HFFc6 (cell line): ENCODE data around the gene KCP. TPM values are rescaled to one million over a fixed set of nuclear protein-coding genes. Genes with fewer than 3 reads are reported as not detected.

ENCODE experiments used
- DNase-seq: peaks from one replicate; pipeline ENCODE4 v3.0.0-alpha.2; 2018
- H3K27ac Mint-ChIP-seq: 2 replicates; pipeline ENCODE4 v1.8.0; 2020; ENCODE audit warnings: mild to moderate bottlenecking, mixed read lengths
- H3K27me3 Mint-ChIP-seq: 2 replicates; pipeline ENCODE4 v1.8.0; 2021; ENCODE audit warnings: mild to moderate bottlenecking, moderate library complexity, mixed read lengths; ENCODE audit not compliant: insufficient read depth
- H3K36me3 Mint-ChIP-seq: 2 replicates; pipeline ENCODE4 v1.8.0; 2021; ENCODE audit warnings: low read depth, mixed read lengths
- H3K4me1 Mint-ChIP-seq: 2 replicates; pipeline ENCODE4 v1.8.0; 2020; ENCODE audit warnings: low read depth, mixed read lengths
- H3K4me3 Mint-ChIP-seq: 2 replicates; pipeline ENCODE4 v1.8.0; 2020; ENCODE audit warnings: mild to moderate bottlenecking, moderate library complexity, mixed read lengths
- H3K9me3 Mint-ChIP-seq: 2 replicates; pipeline ENCODE4 v1.8.0; 2020; ENCODE audit warnings: mild to moderate bottlenecking, mixed read lengths
- CTCF ChIP-seq: fragments of 200-600 bp; sonication (generic); IDR thresholded peaks from 2 replicates; pipeline ENCODE4 v1.5.0; 2021; ENCODE audit warnings: antibody characterized with exemption, mild to moderate bottlenecking
- long read RNA-seq: library from polyadenylated mRNA; unstranded; transcript quantifications from one replicate; pipeline ENCODE4 v2.0.0, GENCODE V29; 2019
- total RNA-seq, 6 experiments: library from RNA; stranded (reverse); fragmentation: NEBNext Ultra II Directional; extraction: Animal tissue kit (Norgen Biotek cat#: 25700); gene quantifications; 2 replicates in 1 of 6; 3 replicates in 5 of 6; pipeline ENCODE4 v1.2.3, GENCODE V29; 2021

KCP gene
- total RNA-seq, result under 1 TPM in 2 of 6 experiments, not detected in 4; 0.05 to 0.07 TPM
- long read RNA-seq, result 0 reads

- peaks cover 40% of the 10 kb centered on the region for H3K27me3 Mint-ChIP-seq
- no peak for TF ChIP-seq CTCF
- H3K27ac Mint-ChIP-seq, result no peak within 1 kb of the TSS
Measured at GRCh38 chr7:128910569-128910945, at the start of gene KCP. TSS of gene KCP (minus strand) at chr7:128910709. CDS start at chr7:128910676, 33 bp downstream.

DNA sequence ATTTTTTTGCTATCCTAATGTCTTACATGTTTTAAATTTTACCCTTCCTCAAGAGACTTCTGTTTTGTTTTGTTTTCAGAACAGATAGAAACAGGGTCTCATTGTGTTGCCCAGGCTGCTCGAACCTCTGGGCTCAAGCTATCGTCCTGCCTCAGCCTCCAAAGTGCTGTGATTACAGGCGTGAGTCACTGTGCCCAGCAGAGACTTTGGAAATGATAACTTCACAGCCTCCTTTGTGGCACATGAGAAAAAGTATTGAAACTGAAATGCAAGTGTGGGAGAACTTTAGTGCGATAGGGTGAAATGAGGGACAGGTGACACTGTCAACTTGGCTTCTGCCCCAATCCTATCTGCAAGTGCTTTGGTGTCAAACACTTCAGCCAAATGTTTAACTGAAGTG is 48.8 kb upstream of the KCP start:
- Mint-ChIP-seq H3K36me3 (peaks cover 15% of the 10 kb centered on the region), H3K27me3 (no peaks in the 10 kb centered on the region), H3K4me1 (peaks cover 27% of the 10 kb centered on the region), H3K4me3 (no peak overlapping the region), H3K9me3 (no peaks in the 10 kb centered on the region), H3K27ac (no peak overlapping the region)
- no peak for DNase-seq
- no peak for TF ChIP-seq CTCF

More at GRCh38 chr7:128910569-128910945, at the start of gene KCP:
- no peak for DNase-seq
- H3K4me1 Mint-ChIP-seq, result peaks cover 18% of the 10 kb centered on the region
- no peaks in the 10 kb centered on the region for H3K9me3 Mint-ChIP-seq
- no peaks in the 10 kb centered on the region for H3K36me3 Mint-ChIP-seq
- H3K4me3 Mint-ChIP-seq, result peak within 1 kb of the TSS; percentile 88

DNA sequence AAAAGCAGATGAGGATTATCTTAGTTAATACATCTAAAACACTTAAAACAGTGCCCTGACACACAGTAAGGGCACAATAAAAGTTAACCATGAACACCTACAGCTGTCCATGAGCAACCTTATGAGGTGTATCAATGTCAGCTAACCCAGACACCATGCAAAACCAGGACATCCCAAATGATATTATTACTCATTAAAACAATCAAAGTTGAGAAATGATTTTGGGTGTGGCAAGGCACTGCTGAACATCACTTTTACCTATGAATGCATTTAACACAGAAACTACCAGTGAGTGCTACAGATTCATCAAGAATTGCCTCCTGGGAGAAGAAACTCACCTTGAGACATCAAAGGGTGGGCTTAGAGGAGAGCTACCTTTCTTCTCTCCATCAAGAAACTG is 45.5 kb upstream of the KCP start:
- H3K4me1 Mint-ChIP-seq, result peaks cover 10% of the 10 kb centered on the region
- no peak for DNase-seq
- no peaks in the 10 kb centered on the region for H3K9me3 Mint-ChIP-seq
- H3K27ac Mint-ChIP-seq, result no peak overlapping the region
- no peak overlapping the region for H3K4me3 Mint-ChIP-seq
- peaks cover 27% of the 10 kb centered on the region for H3K36me3 Mint-ChIP-seq
- no peak for TF ChIP-seq CTCF
- H3K27me3 Mint-ChIP-seq, result peaks cover 2% of the 10 kb centered on the region; the same call in 1 of the 2 replicates

GRCh38 chr7:128954830-128955802 is 44.6 kb upstream of the KCP start:
- Mint-ChIP-seq H3K27ac (peak overlapping the region; percentile 49; the same call in 1 of the 2 replicates), H3K27me3 (peaks cover 2% of the 10 kb centered on the region; the same call in 1 of the 2 replicates), H3K36me3 (peaks cover 25% of the 10 kb centered on the region), H3K4me3 (no peak overlapping the region), H3K4me1 (peaks cover 10% of the 10 kb centered on the region), H3K9me3 (no peaks in the 10 kb centered on the region)
- DNase-seq, result peak; percentile 62
- TF ChIP-seq CTCF, result no peak

DNA sequence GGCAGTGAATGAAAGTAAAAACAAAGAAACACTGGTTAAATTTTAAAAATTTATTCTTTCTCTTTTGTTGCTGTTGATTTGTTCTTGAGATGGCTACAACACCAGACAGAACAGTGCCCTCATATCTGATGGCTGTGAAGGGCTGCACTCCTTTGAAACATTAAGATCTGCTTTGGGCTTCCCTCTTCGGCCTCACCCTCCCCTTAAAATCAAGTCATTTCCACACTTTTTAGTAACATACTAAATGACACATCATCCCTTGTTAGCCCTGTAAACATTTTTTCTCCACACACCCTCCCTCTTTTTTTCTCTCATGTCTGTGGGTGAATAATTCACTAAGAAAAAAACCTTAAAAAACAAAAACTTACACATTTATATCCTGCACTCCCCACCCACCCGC is 43.6 kb upstream of the KCP start:
- H3K4me1 Mint-ChIP-seq, result peaks cover 10% of the 10 kb centered on the region
- DNase-seq, result no peak
- H3K4me3 Mint-ChIP-seq, result no peak overlapping the region
- H3K27ac Mint-ChIP-seq, result no peak overlapping the region
- H3K27me3 Mint-ChIP-seq, result peaks cover 2% of the 10 kb centered on the region; the same call in 1 of the 2 replicates
- no peaks in the 10 kb centered on the region for H3K9me3 Mint-ChIP-seq
- no peak for TF ChIP-seq CTCF
- peaks cover 18% of the 10 kb centered on the region; the same call in 1 of the 2 replicates for H3K36me3 Mint-ChIP-seq
